AG10803 (cell line): ENCODE measurements around the gene POGLUT3.

ENCODE experiments used
- DNase-seq: peaks from one replicate; pipeline ENCODE4 v3.0.0; 2010; ENCODE audit warnings: low read depth
- H3K4me3 ChIP-seq: 2 replicates; pipeline ENCODE4 v1.5.1; 2011; ENCODE audit warnings: mild to moderate bottlenecking, low read length, control low read depth
- TF ChIP-seq, protein P1 (sequence below): conservative IDR thresholded peaks from 2 replicates; pipeline ENCODE4 v1.5.1; 2011; ENCODE audit warnings: mild to moderate bottlenecking, low read length, control low read depth, inconsistent platforms

The POGLUT3 gene

DNA sequence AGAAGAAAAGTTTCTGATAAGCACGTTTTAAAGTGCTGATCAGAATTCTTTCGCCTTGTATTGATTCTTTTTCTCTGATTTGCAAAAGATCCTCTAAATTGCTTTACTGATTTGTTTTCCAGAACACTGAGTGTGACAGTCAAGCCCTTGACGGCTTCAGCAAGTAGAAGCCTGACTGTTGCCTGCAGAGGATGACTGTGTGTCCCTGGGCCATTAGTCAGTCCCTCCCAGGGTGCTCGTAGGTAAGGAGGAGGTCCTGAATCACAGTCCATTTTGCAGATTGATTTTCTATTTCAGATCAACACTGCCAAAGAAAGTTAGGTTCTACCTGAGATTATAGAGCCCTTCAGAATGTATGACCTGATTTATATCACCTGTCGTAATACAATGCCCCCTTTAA is 38.6 kb upstream of the POGLUT3 start:
- H3K4me3 ChIP-seq: no peak overlapping the region
- DNase-seq: no peak
- TF ChIP-seq, protein P1, sequence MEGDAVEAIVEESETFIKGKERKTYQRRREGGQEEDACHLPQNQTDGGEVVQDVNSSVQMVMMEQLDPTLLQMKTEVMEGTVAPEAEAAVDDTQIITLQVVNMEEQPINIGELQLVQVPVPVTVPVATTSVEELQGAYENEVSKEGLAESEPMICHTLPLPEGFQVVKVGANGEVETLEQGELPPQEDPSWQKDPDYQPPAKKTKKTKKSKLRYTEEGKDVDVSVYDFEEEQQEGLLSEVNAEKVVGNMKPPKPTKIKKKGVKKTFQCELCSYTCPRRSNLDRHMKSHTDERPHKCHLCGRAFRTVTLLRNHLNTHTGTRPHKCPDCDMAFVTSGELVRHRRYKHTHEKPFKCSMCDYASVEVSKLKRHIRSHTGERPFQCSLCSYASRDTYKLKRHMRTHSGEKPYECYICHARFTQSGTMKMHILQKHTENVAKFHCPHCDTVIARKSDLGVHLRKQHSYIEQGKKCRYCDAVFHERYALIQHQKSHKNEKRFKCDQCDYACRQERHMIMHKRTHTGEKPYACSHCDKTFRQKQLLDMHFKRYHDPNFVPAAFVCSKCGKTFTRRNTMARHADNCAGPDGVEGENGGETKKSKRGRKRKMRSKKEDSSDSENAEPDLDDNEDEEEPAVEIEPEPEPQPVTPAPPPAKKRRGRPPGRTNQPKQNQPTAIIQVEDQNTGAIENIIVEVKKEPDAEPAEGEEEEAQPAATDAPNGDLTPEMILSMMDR: no peak

DNA sequence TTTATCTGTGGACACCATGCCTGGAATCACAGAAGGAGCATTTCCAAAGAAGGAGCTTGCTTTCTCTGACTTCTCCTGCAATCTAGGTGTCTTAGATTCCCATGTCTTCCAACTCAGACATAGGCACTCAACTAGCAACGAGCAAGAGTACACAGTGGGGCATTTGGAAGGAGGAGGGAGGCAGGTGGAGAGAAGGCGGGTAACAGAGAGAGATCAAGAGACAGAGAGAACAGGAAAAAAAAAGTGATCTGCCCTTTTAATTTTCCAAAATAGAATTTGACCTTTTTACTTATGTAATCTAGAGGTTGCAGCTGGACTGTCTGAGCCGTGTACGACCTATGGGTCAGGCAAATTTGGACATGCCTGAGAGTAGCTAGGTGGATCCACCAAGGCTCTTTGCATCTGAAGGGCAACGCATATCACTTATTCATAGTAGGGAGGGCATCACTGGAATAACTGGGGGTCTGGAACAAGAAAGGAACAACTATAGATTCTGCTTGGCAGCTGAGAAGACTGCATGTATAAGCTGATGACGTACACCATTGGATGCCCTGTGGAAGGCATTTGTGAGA is 37.3 kb upstream of the POGLUT3 start:
- H3K4me3 ChIP-seq: no peak overlapping the region
- no peak for DNase-seq
- TF ChIP-seq, protein P1: no peak

DNA sequence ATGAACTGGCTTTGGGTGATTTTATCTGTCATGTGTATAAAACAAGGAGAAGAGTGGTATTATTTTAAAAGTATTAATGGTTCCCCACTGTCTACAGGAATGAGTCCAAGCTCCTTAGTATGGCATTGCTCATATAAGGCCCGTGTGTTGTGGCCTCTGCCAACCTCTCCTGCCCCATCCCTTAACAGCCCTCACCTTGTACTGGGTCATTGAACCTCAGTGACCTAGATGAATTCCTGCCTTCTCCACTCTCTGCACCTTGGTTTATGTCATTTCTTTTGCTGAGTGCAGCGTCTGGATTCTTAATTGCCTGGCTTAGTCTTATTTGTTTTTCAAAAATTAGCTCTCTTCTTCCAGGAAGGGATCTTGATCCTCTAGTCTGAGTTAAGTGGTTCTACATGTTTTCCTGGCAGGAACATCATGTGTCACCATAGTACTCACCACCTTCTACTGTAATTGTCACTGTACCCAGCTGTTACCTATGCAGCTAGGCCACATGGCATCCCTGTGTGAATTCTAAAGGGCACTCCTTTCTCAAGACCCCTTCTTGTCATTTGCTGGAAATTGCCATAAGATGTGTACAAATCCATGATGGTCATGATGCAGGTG is 36.2 kb upstream of the POGLUT3 start:
- no peak overlapping the region for H3K4me3 ChIP-seq
- DNase-seq: no peak
- TF ChIP-seq, protein P1: no peak

DNA sequence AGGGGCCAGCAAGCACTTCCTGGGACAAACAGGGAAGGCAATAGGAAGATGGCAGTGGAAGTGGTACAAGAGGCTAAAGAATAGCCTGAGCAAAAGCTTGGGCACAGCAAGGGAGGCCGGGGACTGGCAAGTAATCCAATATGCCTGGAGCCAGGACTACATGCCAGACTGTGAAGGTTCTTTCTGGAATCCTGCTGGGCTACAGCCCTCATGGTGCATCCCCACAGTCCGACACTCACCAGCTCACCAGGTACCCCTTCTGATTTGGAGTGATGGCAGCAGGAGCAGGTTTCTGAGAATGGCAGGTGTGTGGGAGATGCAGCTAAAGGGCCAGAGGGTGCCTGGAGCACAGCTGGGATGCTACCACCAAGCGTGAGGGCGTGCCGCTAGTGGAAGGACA is 32.2 kb upstream of the POGLUT3 start:
- DNase-seq: no peak
- no peak overlapping the region for H3K4me3 ChIP-seq
- TF ChIP-seq, protein P1: no peak

DNA sequence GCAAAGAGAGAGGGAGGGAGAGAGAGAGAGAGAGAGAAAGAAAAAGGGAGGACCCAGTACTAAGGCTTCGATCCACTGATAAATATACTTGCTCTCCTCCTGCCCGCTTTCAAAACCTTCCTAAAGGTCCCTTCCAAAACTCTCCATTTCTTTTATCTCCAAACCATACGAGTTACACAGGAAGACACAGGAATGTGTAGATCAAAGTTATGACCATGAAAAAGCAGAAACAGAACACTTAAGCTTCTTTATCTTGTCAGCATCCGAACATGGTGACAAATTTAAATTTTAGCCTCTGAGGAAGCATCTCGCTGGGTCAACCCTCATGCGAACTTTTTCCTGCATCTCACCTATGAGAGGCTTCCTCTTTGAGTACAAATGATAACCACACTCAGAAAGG is 29.2 kb upstream of the POGLUT3 start:
- TF ChIP-seq, protein P1: no peak
- no peak for DNase-seq
- no peak overlapping the region for H3K4me3 ChIP-seq

DNA sequence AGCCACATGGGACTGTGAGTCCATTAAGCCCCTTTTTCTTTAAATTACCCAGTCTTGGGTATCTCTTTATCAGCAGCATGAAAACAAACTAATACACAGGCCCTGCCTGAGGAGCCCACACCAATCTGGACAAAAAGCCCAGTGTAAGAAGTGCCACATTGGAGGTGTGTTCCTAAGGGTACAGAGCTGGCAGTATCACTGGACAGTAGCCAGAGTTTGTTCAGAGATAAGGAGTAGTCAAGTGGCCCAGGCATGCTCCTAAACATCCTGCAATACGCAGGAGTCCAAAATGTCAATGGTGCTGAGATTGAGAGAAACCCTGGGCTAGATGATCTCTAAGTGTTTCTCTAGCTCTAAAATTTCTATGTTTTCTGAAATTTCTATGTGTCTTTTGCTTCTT is 27.0 kb upstream of the POGLUT3 start:
- no peak for DNase-seq
- TF ChIP-seq, protein P1: no peak
- no peak overlapping the region for H3K4me3 ChIP-seq

DNA sequence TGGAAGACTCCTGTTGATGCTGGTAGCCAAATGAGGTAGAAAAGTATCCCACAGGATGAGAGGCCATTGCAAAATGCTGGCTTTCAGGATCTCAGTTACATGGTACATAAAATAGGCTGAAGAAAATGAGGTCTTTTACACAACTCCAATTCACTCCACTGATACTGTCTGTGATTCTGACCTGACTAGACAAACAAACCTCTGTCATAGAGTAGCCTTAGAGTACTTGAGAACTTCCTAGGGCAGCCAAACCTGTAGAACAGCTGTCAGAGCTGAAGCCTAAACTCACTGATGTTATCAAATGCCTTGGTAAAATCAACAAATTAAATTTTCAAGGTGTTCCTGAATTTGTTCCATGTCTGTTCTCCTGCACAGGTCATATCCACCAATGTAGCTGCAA is 26.2 kb upstream of the POGLUT3 start:
- TF ChIP-seq, protein P1: no peak
- no peak overlapping the region for H3K4me3 ChIP-seq
- DNase-seq: no peak
